Glomerular visceral epithelial cell (primary cell): ENCODE results near the gene DUSP3.
A peak's percentile ranks its signal among the peaks of the same experiment; 100 is the strongest.

Experiments
- DNase-seq: peaks from one replicate; pipeline ENCODE4 v3.0.0-alpha.2; 2016; ENCODE audit errors: extremely low spot score

The DUSP3 gene

DNA sequence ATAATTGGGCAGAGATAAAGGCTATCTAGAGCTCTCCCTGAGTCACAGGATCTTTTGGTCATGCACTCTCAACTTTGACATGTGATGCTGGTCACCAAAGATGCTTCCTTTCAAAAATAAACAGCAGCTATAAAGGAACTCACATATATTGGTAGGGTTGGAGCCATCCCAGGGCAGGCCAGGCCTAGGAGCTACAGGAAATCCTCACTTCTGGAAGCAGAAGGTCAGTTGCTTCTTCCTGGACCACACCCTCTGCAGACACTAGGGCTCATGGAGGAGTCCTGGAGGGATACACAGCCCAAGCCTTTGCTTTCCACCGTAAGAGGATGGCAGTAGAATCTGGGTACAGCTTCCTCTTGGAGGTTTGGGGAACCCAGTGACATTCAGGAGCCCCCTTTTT is 44.8 kb downstream of the DUSP3 start:
- no peak for DNase-seq

GRCh38 chr17:43732958-43733357 is 45.8 kb downstream of the DUSP3 start:
- DNase-seq = peak; percentile 93

DNA sequence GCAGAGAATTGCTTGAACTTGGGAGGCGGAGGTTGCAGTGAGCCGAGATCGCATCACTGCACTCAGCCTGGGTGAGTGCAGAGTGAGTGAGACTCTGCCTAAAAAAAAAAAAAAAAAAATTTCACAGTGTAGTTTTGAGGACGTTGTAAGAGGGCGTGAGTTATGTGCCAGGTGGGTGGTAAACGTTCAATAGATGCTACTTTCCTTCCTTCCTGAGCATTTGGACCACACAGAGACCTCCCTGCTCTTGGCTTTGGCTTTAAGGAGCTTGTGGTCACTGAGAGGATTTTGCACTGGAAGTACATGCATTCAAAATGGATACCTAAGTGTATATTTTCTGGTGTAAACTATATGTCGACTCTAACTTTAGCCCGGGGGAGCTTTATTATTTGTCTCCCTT is 50.7 kb downstream of the DUSP3 start:
- no peak for DNase-seq

GRCh38 chr17:43723697-43724359 is 54.9 kb downstream of the DUSP3 start:
- peak; percentile 86 for DNase-seq

DNA sequence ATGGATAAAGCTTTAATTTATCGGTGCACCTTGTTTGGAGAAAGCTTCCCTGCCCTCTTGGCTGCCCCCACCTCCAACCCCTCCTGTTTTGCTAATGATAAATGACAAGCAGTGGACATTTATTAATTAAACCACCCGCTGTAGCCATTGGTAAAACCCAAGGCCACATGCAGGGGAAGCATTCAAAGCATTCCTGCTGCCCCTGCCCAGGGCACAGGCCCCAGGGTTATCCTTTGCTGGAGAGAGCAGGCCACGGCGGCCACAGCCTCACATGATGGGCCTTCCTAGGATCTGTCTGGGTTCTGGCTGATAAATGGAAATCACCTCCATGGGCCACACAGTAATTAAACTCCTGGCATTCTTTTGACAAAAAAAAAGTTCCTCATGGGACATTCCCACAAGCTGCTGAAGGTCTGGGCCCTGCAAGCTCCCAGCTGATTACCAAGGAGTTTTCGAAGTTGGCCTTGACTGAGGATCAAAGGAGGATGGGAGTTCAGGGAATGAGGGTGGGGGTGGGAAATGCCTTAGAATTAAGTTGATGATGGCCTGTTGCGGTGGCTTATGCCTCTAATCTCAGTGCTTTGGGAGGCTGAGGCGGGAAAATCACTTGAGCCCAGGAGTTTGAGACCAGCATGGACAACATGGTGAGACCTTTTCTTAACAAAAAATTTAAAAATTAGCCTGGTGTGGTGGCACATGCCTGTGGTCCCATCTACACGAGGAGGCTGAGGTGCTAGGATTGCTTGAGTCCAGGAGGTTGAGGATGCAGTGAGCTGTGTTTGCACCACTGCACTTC is 55.7 kb downstream of the DUSP3 start:
- DNase-seq = no peak

- no peak for DNase-seq
Observed at GRCh38 chr17:43722269-43722619, 56.5 kb downstream of the DUSP3 start.

GRCh38 chr17:43721537-43722268 is 57.1 kb downstream of the DUSP3 start:
- no peak for DNase-seq

- DNase-seq = peak; percentile 39
Observed at GRCh38 chr17:43720311-43721060, 58.3 kb downstream of the DUSP3 start.

GRCh38 chr17:43719578-43719977 is 59.2 kb downstream of the DUSP3 start:
- no peak for DNase-seq

DNA sequence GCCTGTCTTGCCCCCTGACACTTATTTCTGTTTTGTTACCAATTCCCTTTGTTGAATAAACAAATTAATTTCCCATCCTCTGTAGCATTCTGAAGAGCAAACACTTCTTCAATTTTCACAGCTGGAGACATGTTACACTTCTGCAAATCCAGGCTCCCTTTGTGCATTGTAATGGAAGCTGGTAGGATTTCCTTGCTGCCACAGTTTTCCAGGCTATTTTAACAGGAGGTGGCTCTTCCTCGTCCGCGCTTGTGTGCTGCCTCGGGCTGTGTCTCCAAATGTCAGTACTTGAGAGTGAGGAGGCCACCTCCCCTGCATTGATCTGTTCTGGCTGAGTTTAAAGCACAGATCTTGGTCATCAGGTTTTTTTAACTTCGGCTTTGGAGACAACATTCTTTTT is 60.2 kb downstream of the DUSP3 start:
- no peak for DNase-seq

GRCh38 chr17:43717913-43718312 is 60.9 kb downstream of the DUSP3 start:
- DNase-seq = no peak
